Ovary (tissue), 3 donors: ENCODE measurements around the gene LRRC57.

Experiments
- CTCF ChIP-seq, 3 donors: fragments of 450-650 bp in 2 of 3; fragments of 200-600 bp in 1 of 3; IDR thresholded peaks; one replicate each; pipeline versions ENCODE4 v1.5.1 to v1.8.0; 2016 to 2022; ENCODE audit warnings: antibody characterized with exemption in 3 of 3, mild to moderate bottlenecking in 1 of 3
- POLR2A ChIP-seq: fragments of 450-650 bp; IDR thresholded peaks from one replicate; pipeline ENCODE4 v1.6.1; 2017; ENCODE audit warnings: antibody characterized with exemption, mild to moderate bottlenecking, moderate library complexity
- donor health status: DM: no; HTN: no; CAD: no.

- TF ChIP-seq CTCF (IDR thresholded peaks at IDR 0.05) = no peak
- no peak for TF ChIP-seq POLR2A
These were observed 50.2 kb downstream of the LRRC57 start for GRCh38 chr15:42498212-42499068.
